Measurements from ENCODE around the gene CFAP43.

- TF ChIP-seq GATA3 (IDR thresholded peaks at IDR 0.05; ENCODE audit: low read depth, low read length) (no peak), GATA2 (IDR thresholded peaks at IDR 0.05; ENCODE audit: low read depth, low read length) (no peak)
These were observed 26.0 kb upstream of the CFAP43 start for GRCh38 chr10:104258209-104258608.
